IPS-18c (cell line): Measurements from ENCODE around the gene INPP5J.
"Not testable (repeated sequence)": the region's sequence is repeated elsewhere in the genome, so short reads cannot be mapped to it uniquely, and the experiment has no call there.

Source experiments
- H3K4me3 ChIP-seq: 2 replicates; pipeline ENCODE4 v1.7.0; 2013; ENCODE audit warnings: low read depth, mild to moderate bottlenecking, low read length, moderate library complexity; ENCODE audit not compliant: insufficient read depth
- H3K9me3 ChIP-seq: one replicate; pipeline ENCODE4 v1.6.1; 2013; ENCODE audit warnings: mild to moderate bottlenecking, low read length, moderate library complexity; ENCODE audit not compliant: control insufficient read depth, insufficient read depth

The INPP5J gene

GRCh38 chr22:31097539-31097938 lies 25.2 kb upstream of the INPP5J start:
- not testable (repeated sequence) for H3K9me3 ChIP-seq

GRCh38 chr22:31097941-31098631 lies 24.7 kb upstream of the INPP5J start:
- no peaks in the 10 kb centered on the region for H3K9me3 ChIP-seq
- 0 out of 2 replicates have a peak overlapping the region, but pooled peaks have one; percentile 34 for H3K4me3 ChIP-seq

More at GRCh38 chr22:31097539-31097938, 25.2 kb upstream of the INPP5J start:
- H3K4me3 ChIP-seq = not testable (repeated sequence)

GRCh38 chr22:31098632-31099110 lies 24.1 kb upstream of the INPP5J start:
- 0 out of 2 replicates have a peak overlapping the region, but pooled peaks have one; percentile 34 for H3K4me3 ChIP-seq

DNA sequence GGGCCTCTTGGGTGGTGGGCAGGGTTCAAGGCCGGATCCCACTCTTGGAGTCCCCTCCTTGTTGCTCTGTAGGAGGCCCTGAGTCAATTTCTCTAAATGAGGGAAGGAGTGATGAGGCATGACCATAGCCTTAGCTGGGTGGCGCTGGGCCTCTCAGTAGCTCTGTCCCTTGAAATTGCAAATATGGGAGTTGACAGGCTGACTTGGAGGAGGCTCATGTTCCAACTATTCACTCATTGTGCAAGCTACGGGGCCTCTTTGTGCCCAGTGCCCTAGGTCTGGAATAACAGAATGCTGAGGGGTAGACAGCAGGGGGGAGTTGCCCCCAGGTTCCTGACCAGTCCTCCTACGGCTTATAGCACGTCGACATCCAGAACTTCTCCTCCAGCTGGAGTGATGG lies 23.4 kb upstream of the INPP5J start:
- Histone ChIP-seq H3K9me3 (no peaks in the 10 kb centered on the region), H3K4me3 (no peak overlapping the region)

More at GRCh38 chr22:31098632-31099110, 24.1 kb upstream of the INPP5J start:
- no peaks in the 10 kb centered on the region for H3K9me3 ChIP-seq

DNA sequence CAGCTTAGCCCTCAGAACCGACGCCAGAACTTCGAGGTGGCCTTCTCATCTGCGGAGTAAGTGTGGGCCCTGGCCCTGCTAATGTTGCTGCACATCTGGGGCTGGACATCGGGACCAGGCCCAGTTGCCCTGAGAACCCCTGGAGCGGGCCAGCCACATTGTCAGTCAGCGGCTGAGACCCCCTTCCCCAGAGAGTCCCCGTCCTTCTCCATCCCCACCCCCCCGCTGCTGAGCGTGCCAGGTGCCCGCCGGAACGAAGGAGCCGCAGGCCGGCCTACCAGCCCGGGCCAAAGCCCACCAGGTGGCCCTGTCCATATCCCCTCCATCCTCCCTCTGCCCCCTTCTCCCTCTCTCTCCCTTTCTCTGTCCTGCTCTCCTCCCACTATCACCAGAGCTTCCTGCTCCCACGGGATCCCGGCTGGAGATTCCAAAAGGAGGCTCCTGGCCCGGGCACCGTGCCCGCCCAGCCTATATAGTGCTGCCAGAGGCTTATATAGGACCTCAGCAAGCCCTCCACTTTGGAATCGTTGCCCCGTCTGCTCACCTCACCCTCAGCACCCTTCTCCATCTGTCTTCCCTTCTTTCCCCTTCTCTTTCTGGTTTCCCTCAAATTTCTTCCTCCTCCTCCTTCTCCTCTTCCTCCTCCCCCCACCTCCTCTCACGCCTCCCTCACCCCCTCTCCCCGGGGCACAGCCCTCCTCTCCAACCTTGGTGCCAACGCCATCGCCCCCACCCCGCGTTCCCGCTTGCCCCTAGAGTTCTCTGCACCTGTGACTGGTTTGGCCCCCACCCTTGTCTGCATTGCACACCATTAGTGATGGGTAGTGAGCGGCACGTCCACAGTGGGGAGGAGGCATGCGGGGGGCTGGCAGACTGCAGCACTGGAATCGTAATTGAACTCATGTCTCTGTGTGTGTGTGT lies 22.7 kb upstream of the INPP5J start:
- H3K9me3 ChIP-seq = no peaks in the 10 kb centered on the region
- no peak overlapping the region for H3K4me3 ChIP-seq

- H3K4me3 ChIP-seq = no peak overlapping the region
- H3K9me3 ChIP-seq = no peaks in the 10 kb centered on the region
These were observed 21.8 kb upstream of the INPP5J start for GRCh38 chr22:31100762-31101525.

DNA sequence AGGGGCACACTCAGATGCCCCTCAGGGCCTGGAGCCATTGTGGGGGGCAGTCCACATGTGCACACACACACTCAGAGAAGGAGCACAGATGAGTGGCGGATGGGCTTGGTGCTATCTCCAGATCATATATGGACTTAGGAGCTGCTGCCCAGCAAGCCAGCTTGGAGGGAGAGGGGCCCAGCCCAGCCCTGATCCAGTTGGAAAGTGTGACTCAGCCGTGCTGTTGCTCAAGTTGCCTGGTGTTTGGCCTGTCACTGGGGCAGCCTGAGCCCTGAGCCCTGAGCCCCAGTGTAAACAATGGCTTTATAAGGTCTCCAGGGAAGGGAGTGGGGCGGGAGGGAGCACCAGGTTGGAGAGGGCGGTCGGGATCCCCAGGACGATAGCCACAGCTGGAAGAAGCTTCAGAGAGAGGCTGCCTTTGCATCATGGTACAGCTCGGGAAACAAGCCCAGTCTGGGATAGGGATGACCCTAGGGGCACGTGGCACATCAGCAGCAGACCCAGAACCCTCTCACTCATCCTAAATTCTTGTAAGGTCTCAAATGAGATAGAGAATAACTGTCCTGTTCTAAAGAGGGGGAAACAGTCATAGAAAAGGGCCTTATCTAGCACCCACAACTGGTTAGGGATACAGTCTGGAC lies 20.2 kb upstream of the INPP5J start:
- H3K9me3 ChIP-seq = no peaks in the 10 kb centered on the region
- no peak overlapping the region for H3K4me3 ChIP-seq

DNA sequence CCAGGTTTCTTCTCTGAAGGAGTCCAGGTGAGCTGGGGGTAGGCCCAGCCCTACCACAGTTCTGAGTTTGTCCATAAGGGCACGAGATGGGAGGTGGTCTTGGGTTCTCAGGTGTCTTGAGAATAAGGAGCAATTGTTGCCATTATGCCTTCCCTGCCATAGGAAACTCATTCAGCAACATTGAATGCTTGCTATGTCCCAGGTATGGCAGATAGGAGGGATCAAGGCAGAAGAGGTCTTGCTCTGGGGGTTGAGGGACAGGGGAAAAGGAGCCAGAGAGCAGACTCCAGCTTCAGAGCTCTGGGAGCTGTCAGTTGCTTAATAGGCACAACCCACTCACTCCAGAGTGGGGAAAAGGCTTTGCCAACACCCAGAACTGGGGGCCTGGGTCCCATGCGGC lies 19.7 kb upstream of the INPP5J start:
- Histone ChIP-seq H3K9me3 (no peaks in the 10 kb centered on the region), H3K4me3 (no peak overlapping the region)

DNA sequence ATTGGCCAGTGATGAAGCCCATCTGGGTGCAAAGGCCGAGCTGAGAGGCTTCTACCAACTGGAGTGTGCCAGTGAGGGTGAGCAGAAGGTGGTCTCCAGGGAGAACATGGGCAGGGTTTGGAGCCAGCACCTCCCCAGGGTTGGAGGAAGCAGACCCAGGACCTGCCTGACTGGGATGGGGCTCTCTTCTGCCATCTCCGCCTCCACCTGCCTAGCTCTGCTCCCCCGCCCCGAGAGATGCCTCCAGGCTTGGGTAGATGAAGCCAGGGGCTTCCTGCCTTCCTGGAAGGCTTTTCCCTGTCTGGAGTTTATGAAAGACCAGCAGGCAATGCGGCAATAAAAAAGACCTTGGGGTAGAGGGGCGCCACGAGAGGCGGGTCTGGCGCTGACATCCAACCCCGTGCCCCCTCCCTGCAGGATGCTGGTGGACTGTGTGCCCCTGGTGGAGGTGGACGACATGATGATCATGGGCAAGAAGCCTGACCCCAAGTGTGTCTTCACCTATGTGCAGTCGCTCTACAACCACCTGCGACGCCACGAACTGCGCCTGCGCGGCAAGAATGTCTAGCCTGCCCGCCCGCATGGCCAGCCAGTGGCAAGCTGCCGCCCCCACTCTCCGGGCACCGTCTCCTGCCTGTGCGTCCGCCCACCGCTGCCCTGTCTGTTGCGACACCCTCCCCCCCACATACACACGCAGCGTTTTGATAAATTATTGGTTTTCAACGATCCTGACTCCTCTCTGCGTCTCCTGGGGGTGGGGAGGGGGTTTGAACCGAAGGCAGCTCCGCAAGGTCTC lies 18.7 kb upstream of the INPP5J start:
- Histone ChIP-seq H3K4me3 (no peak overlapping the region), H3K9me3 (no peaks in the 10 kb centered on the region)

GRCh38 chr22:31104869-31105268 lies 17.9 kb upstream of the INPP5J start:
- peak overlapping the region; percentile 28 for H3K4me3 ChIP-seq
- H3K9me3 ChIP-seq = no peaks in the 10 kb centered on the region

GRCh38 chr22:31105282-31105929 lies 17.4 kb upstream of the INPP5J start:
- H3K9me3 ChIP-seq = no peaks in the 10 kb centered on the region
- peak overlapping the region; percentile 28 for H3K4me3 ChIP-seq

DNA sequence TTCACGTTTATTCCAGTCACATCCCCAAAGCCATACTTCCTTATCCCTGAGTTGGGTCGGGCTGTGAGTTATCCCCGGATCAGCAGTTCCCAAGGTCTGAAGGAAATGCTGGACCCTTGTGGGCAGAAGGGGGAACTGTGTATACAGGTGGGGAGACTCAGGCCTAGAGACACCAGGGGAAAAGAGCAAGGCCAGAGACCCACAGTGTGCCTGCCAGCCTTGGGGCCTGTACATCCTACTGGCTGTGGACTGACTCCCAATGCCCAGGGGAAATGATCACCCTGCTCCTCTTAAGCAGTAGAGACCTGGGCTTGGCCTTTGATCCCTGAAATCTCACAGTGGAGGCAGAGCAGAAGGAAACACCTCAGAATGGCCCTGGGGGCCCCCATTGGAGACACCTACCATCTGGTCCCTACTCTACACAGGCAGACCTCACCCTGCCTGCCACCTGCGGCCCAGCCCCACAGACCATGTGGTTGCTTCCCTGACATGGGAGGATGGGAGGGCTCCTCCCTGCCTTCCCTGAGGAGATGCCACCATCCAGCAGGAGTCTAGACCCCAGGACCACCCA lies 16.7 kb upstream of the INPP5J start:
- H3K4me3 ChIP-seq = 0 out of 2 replicates have a peak overlapping the region, but pooled peaks have one; percentile 15

GRCh38 chr22:31106731-31107177 lies 16.0 kb upstream of the INPP5J start:
- H3K4me3 ChIP-seq = peak overlapping the region; percentile 71

More for the DNA sequence above, 16.7 kb upstream of the INPP5J start:
- H3K9me3 ChIP-seq = no peaks in the 10 kb centered on the region

GRCh38 chr22:31107178-31107893 lies 15.4 kb upstream of the INPP5J start, which contains the start of gene SELENOM:
TSS of gene SELENOM (minus strand) at chr22:31107568. CDS start at chr22:31107505, 63 bp downstream.
- Histone ChIP-seq H3K4me3 (peak within 1 kb of the TSS; percentile 71), H3K9me3 (no peaks in the 10 kb centered on the region)

More at GRCh38 chr22:31106731-31107177, 16.0 kb upstream of the INPP5J start:
- H3K9me3 ChIP-seq = no peaks in the 10 kb centered on the region

GRCh38 chr22:31107894-31108218 lies 14.9 kb upstream of the INPP5J start:
- H3K9me3 ChIP-seq = no peaks in the 10 kb centered on the region
- H3K4me3 ChIP-seq = peak overlapping the region; percentile 71
